Hematopoietic multipotent progenitor cell treated with erythropoietin and hydrocortisone succinate and interleukin-3 and kit ligand, for 8 days (in vitro differentiated cells): ENCODE data around the gene FBXO27.
A peak's percentile ranks its signal among the peaks of the same experiment; 100 is the strongest.
"Not testable (repeated sequence)": the region's sequence is repeated elsewhere in the genome, so short reads cannot be mapped to it uniquely, and the experiment has no call there.

Experiments
- DNase-seq: peaks from one replicate; pipeline ENCODE4 v3.0.0-alpha.2; 2015

Gene FBXO27

GRCh38 chr19:39032063-39032918 is at the start of gene FBXO27:
Gene FBXO27 (minus strand): TSS chr19:39032549. CDS start chr19:39032227, 322 bp downstream.
- DNase-seq, result no peak

GRCh38 chr19:39080431-39080830 is 48.1 kb upstream of the FBXO27 start:
- DNase-seq, result no peak

- no peak for DNase-seq
Measured at GRCh38 chr19:39078436-39079200, 46.3 kb upstream of the FBXO27 start.

DNA sequence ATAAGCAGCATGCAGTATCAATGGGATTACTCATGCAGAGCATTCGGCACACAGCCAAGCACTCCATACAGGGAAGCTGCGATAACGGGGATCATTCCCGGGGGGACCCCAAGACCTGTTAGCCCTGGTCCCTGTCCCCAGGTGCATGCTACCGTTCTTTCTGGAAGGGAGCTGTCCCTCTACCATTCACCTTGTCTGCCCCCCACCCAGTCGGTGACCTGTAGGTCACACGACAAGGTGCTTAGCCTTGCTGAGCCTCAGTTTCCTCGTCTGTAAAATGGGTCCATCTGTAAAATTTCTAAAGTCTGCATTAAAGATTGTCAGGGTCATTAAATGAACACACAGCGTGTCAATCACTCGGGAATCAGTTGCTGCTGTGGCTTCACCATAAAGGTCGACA is 45.0 kb upstream of the FBXO27 start:
- DNase-seq, result no peak

DNA sequence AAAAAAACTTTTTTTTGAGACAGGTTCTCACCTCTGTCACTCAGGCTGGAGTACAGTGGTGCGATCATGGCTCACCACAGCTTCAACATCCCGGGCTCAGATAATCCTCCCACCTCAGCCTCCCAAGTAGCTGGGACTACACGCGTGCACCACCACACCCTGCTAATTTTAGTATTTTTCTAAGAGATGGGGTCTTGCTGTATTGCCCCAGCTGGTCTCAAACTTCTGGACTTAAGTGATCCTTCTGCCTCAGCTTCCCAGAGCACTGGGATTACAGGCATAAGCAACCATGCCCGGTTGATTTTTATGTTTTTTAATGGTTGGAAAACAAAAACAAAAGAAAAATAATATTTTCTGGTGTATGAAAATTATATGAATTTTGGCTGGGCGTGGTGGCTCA is 42.6 kb upstream of the FBXO27 start:
- DNase-seq, result no peak

DNA sequence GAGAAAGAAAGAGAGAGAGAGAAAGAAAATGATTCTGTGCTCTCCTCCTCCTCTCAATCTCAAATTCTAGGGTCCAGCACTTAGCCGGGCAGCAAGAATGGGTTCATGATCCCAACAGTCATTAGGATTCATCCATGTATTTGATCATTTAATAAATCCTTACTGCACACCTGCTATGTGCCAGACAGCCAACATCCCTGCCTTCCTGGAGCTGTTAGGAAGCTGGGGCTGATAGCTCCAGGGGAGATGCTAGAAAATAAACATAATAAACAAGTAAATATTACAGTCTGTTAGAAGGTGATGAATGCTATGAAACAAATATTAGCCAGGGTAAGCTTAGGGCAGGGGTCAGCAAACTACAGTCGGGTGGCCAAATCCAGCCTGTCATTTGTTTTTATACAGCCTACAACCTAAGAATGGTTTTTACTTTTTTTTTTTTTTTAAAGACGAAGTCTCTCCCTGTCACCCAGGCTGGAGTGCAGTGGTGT is 41.9 kb upstream of the FBXO27 start:
- no peak for DNase-seq

GRCh38 chr19:39070888-39071287 is 38.5 kb upstream of the FBXO27 start:
- DNase-seq, result no peak

GRCh38 chr19:39068259-39068658 is 35.9 kb upstream of the FBXO27 start:
- DNase-seq, result not testable (repeated sequence)

GRCh38 chr19:39067104-39067503 is 34.8 kb upstream of the FBXO27 start:
- DNase-seq, result no peak

- DNase-seq, result no peak
Measured at GRCh38 chr19:39065928-39066327, 33.6 kb upstream of the FBXO27 start.

GRCh38 chr19:39064405-39064804 is 32.1 kb upstream of the FBXO27 start:
- DNase-seq, result no peak

GRCh38 chr19:39060171-39060570 is 27.8 kb upstream of the FBXO27 start:
- DNase-seq, result no peak

- DNase-seq, result no peak
Measured at GRCh38 chr19:39059302-39059701, 27.0 kb upstream of the FBXO27 start.

- no peak for DNase-seq
Measured at GRCh38 chr19:39057615-39058014, 25.3 kb upstream of the FBXO27 start.

DNA sequence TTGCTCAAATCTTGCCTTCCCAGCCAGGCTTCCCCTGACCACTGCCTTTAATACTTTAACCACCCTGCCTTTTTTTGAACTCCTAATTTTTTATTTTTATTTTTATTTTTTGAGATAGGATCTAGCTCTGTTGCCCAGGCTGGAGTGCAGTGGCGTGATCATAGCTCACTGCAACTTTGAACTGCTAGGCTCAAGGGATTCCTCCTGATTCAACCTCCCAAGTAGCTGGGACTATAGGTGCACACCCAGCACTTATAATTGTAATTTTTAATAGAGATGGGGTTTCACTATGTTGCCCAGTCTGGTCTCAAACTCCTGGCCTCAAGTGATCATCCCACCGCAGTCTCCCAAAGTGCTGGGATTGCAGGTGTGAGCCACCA is 21.7 kb upstream of the FBXO27 start:
- no peak for DNase-seq

- no peak for DNase-seq
Measured at GRCh38 chr19:39053276-39054090, 21.1 kb upstream of the FBXO27 start.

DNA sequence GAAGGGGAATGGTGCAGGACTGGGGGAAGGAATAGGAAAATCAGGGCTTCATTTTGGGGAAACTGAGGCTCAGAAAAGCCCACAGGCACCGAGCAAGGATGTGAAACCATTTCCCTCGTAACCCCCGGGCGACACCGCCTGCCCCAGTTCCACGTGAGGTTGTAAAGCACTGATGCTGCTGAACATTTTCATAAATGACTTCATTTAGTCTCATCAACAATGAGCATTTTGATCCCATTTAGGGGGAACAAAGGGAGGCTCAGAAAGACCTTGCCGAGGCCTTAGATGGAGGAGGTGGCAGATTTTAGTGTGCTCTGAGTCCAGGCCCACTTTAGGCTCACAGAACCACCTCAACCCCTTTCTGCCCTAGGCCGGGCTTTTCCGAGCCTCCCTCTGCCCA is 20.5 kb upstream of the FBXO27 start:
- DNase-seq, result no peak

DNA sequence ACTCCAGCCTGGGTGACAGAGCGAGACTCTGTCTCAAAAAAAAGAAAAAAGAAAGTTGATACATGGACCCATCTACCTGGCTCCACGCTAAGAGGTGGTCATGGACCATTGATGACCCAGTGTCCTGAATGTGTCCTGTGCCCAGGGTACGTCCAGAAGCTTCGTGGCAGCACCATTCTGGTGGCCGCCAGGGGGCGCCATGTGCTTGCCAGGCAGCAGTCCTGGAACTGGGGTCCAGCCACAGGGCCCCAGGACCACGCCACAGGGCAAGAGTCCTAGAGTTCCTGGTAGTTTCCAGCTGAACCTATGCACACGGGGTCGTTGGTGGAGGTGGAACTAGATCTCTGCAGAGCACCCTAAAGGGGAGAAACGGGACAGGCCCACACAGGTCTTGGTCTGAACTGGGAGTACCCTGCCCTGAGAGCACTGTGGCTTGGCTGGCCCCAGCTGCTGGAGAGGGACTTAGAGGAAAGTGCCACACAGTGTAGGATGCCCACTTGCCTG is 19.9 kb upstream of the FBXO27 start:
- peak; percentile 45 for DNase-seq

GRCh38 chr19:39047073-39047472 is 14.7 kb upstream of the FBXO27 start:
- no peak for DNase-seq

DNA sequence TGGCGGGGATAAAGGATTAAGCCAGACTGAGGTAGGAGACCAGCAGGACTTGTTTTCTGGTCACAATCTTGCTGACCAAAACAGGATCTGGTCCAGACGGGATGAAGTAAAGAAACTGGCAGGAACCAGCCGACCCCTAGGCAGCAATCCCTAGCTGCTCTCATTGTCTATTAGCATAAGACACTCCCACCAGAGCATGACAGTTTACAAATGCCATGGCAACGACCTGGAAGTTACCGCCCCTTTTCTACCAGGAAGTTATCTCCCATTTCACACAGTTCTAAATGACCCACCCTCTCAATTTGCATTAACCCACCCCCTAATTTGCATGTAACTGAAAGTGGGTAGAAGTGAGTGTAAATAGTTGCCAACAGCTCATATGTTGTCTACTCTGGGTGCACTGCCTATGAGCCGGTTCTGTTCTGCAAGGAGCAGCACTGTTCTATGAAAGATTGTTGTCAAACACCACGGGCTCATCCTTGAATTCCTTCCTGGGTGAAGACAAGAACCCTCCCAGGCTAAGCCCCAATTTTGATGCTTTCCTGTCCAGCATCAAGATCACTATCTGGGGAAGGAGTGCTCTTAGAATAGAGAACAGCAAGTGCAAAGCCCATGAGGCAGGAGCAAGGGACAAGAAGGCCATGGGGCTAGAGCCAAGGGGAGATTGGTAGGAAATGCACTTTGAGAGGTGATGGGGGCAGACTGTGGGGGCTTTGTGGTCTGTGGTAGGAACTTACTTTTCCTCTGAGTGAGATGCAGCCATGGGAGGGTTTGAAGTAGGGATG is 13.9 kb upstream of the FBXO27 start:
- peak; percentile 48 for DNase-seq

DNA sequence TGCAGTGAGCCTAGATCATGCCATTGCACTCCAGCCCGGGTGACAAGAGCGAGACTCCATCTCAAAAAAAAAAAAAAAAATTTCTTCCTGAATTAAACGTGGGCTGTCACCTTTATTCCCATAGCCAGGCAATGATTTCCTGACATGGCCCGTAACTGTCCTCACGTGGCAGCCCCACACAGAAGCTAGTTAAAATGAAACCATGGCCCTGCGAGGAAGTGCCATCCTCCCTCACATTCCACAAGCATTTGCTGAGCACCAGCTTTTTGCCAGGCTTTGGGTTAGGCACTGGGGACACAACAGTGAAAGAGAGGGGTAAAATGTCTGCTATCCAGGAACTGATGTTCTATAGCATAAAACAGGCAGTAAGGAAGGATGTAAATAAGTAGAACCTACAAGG is 13.2 kb upstream of the FBXO27 start:
- DNase-seq, result no peak

DNA sequence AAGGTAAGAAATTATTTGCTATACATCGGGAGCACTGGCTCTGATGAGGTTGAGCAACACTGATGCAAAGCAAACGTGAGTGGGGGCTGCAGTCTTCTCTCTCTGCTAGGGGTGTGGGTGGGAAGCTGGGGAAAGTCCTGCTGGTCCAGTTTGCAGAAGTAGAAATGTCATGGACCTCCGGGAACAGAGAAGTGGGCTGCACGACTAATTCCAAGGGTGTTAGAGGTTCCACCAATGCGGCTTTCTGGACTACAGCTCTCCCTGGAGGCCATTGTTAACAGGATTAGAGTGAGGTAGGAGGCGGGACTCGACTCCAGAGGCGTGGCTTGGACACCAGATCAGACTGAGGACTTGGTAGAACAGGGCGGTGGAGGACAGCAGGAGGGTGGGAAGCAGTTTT is 5.7 kb upstream of the FBXO27 start:
- peak; percentile 38 for DNase-seq
